GM23338 (cell line): ENCODE results near the gene SLC35B4. TPM values are rescaled to one million over a fixed set of nuclear protein-coding genes. Genes with fewer than 3 reads are reported as not detected.

Experiments
- ATAC-seq: fragments of 200-7000 bp; cut with Tn5 transposase; 3 replicates; pipeline ENCODE4 v1.9.1; 2020
- DNase-seq: peaks from one replicate; pipeline ENCODE4 v3.0.0-alpha.2; 2015; ENCODE audit warnings: low spot score
- H2AFZ ChIP-seq: fragments of 200-600 bp; sonication (generic); 2 replicates; pipeline ENCODE4 v1.8.0; 2016; ENCODE audit warnings: antibody characterized with exemption, mild to moderate bottlenecking, moderate library complexity
- H3F3A ChIP-seq: fragments of 200-600 bp; sonication (generic); replicated peaks from 2 replicates; pipeline ENCODE4 v1.8.0; 2017; ENCODE audit warnings: antibody characterized with exemption, mixed run types, low read depth
- H3K27ac ChIP-seq: fragments of 200-600 bp; sonication (generic); 2 replicates; pipeline ENCODE4 v1.6.1; 2016; ENCODE audit warnings: low read depth
- H3K27me3 ChIP-seq: fragments of 200-600 bp; sonication (generic); 2 replicates; pipeline ENCODE4 v1.8.0; 2016; ENCODE audit warnings: mild to moderate bottlenecking, mixed run types, moderate library complexity; ENCODE audit not compliant: insufficient read depth
- H3K36me3 ChIP-seq: fragments of 200-600 bp; sonication (generic); 2 replicates; pipeline ENCODE4 v1.8.0; 2016; ENCODE audit warnings: mild to moderate bottlenecking; ENCODE audit not compliant: insufficient read depth
- H3K4me1 ChIP-seq: fragments of 200-600 bp; sonication (generic); 2 replicates; pipeline ENCODE4 v1.8.0; 2016; ENCODE audit warnings: mild to moderate bottlenecking, moderate library complexity; ENCODE audit not compliant: insufficient read depth
- H3K4me2 ChIP-seq: fragments of 200-600 bp; sonication (generic); 2 replicates; pipeline ENCODE4 v1.7.1; 2017; ENCODE audit warnings: mixed run types
- H3K4me3 ChIP-seq: fragments of 200-600 bp; sonication (generic); 2 replicates; pipeline ENCODE4 v1.6.1; 2016; ENCODE audit warnings: mixed run types
- H3K79me2 ChIP-seq: fragments of 200-600 bp; sonication (generic); replicated peaks from 2 replicates; pipeline ENCODE4 v1.8.0; 2017; ENCODE audit warnings: mild to moderate bottlenecking; ENCODE audit not compliant: insufficient read depth
- H3K9me2 ChIP-seq: fragments of 200-600 bp; sonication (generic); 2 replicates; pipeline ENCODE4 v1.8.0; 2017; ENCODE audit not compliant: insufficient read depth
- H4K20me1 ChIP-seq: fragments of 200-600 bp; sonication (generic); replicated peaks from 2 replicates; pipeline ENCODE4 v1.8.0; 2017; ENCODE audit warnings: mild to moderate bottlenecking; ENCODE audit not compliant: insufficient read depth
- H3K27ac Mint-ChIP-seq: 2 replicates; pipeline ENCODE4 v1.8.0; 2020; ENCODE audit warnings: inconsistent platforms, mild to moderate bottlenecking, moderate library complexity, mixed read lengths
- H3K27me3 Mint-ChIP-seq: 3 replicates; pipeline ENCODE4 v1.8.0; 2022; ENCODE audit warnings: low read depth, mild to moderate bottlenecking, moderate library complexity, mixed read lengths, inconsistent platforms; ENCODE audit not compliant: insufficient read depth, poor library complexity
- H3K36me3 Mint-ChIP-seq: 3 replicates; pipeline ENCODE4 v1.8.0; 2021; ENCODE audit warnings: low read depth, mild to moderate bottlenecking, inconsistent platforms, moderate library complexity, mixed read lengths
- H3K4me1 Mint-ChIP-seq: 3 replicates; pipeline ENCODE4 v1.8.0; 2020; ENCODE audit warnings: mild to moderate bottlenecking, inconsistent platforms, mixed read lengths
- H3K4me3 Mint-ChIP-seq: 3 replicates; pipeline ENCODE4 v1.8.0; 2021; ENCODE audit warnings: moderate library complexity, mild to moderate bottlenecking, inconsistent platforms, mixed read lengths
- H3K9me3 Mint-ChIP-seq: 3 replicates; pipeline ENCODE4 v1.8.0; 2020; ENCODE audit warnings: moderate library complexity, mild to moderate bottlenecking, inconsistent platforms, mixed read lengths
- ETS1 ChIP-seq: IDR thresholded peaks from 2 replicates; pipeline ENCODE4 v1.6.1; 2016; ENCODE audit warnings: antibody characterized with exemption
- EZH2phosphoT487 ChIP-seq: fragments of 200-600 bp; sonication (generic); IDR thresholded peaks from one replicate; pipeline ENCODE4 v1.8.1; 2018; ENCODE audit warnings: antibody characterized with exemption; ENCODE audit not compliant: unreplicated experiment
- NANOG ChIP-seq: IDR thresholded peaks from 2 replicates; pipeline ENCODE4 v1.6.1; 2016; ENCODE audit warnings: antibody characterized with exemption, borderline replicate concordance
- REST ChIP-seq: IDR thresholded peaks from one replicate; pipeline ENCODE4 v1.6.1; 2018; ENCODE audit warnings: antibody characterized with exemption; ENCODE audit not compliant: unreplicated experiment
- STAT1 ChIP-seq: IDR thresholded peaks from one replicate; pipeline ENCODE4 v1.6.1; 2016; ENCODE audit warnings: antibody characterized with exemption; ENCODE audit not compliant: unreplicated experiment
- ZNF114 ChIP-seq: fragments of 250-450 bp; sonication (Bioruptor Pico); IDR thresholded peaks from 2 replicates; pipeline ENCODE4 v1.5.0; 2020; ENCODE audit warnings: mild to moderate bottlenecking, moderate library complexity
- ZNF331 ChIP-seq: fragments of 250-450 bp; sonication (Bioruptor Pico); IDR thresholded peaks from 2 replicates; pipeline ENCODE4 v1.5.0; 2020; ENCODE audit warnings: low read depth, mild to moderate bottlenecking, moderate library complexity
- ZNF462 ChIP-seq: fragments of 250-450 bp; sonication (Bioruptor Pico); IDR thresholded peaks from 2 replicates; pipeline ENCODE4 v1.5.0; 2020; ENCODE audit warnings: mild to moderate bottlenecking, moderate library complexity
- polyA plus RNA-seq: library from polyadenylated mRNA; unstranded; fragments of >200 nt; fragmentation: Nextera tagmentation; extraction: Ambion mirVana; gene quantifications from 2 replicates; pipeline ENCODE4 v1.2.1, GENCODE V29; 2016
- total RNA-seq: library from RNA; depleted of rRNA; stranded (reverse); fragments of >200 nt; shearing (Covaris generic); gene quantifications from 2 replicates; pipeline ENCODE4 v1.2.3, GENCODE V29; 2014

The SLC35B4 gene
- total and polyA plus RNA-seq, 2 experiments from 2014 or later = 22.6 to 29.7 TPM

GRCh38 chr7:134351424-134351823 lies 34.7 kb upstream of the SLC35B4 start:
- Mint-ChIP-seq H3K36me3 (no peaks in the 10 kb centered on the region), H3K27me3 (peaks cover 8% of the 10 kb centered on the region), H3K27ac (no peak overlapping the region), H3K4me3 (no peak overlapping the region), H3K4me1 (peaks cover 12% of the 10 kb centered on the region), H3K9me3 (peaks cover 7% of the 10 kb centered on the region; the same call in 2 of the 3 replicates)
- TF ChIP-seq NANOG = no peak
- no peak for TF ChIP-seq STAT1
- no peak for TF ChIP-seq REST
- no peak for TF ChIP-seq EZH2phosphoT487
- TF ChIP-seq ETS1 = no peak
- no peak for TF ChIP-seq ZNF331 (CRISPR knock-in tag)
- TF ChIP-seq ZNF462 (CRISPR knock-in tag) = no peak
- no peak for TF ChIP-seq ZNF114 (CRISPR knock-in tag)
- no peaks in the 10 kb centered on the region for H4K20me1 ChIP-seq
- no peaks in the 10 kb centered on the region for H3K79me2 ChIP-seq
- H3K36me3 ChIP-seq = no peaks in the 10 kb centered on the region
- no peak overlapping the region for H3K4me3 ChIP-seq
- peaks cover 10% of the 10 kb centered on the region; the same call in 1 of the 2 replicates for H3K9me2 ChIP-seq
- no peaks in the 10 kb centered on the region for H3F3A ChIP-seq
- no peak for DNase-seq
- peak; percentile 62 for ATAC-seq
- H3K27me3 ChIP-seq = no peaks in the 10 kb centered on the region
- H2AFZ ChIP-seq = no peak overlapping the region
- H3K4me2 ChIP-seq = no peak overlapping the region
- 0 out of 2 replicates have a peak, but pooled peaks cover 8% of the 10 kb centered on the region for H3K4me1 ChIP-seq
- H3K27ac ChIP-seq = no peak overlapping the region
